HEK293 (cell line): ENCODE measurements around the gene VAMP5.

Source experiments
- BCL11A ChIP-seq: fragments of 450-650 bp; formaldehyde crosslinking; IDR thresholded peaks from 2 replicates; pipeline ENCODE4 v1.5.1; 2016; ENCODE audit warnings: low read depth, missing biosample characterization, missing genetic modification characterization
- HOXA7 ChIP-seq: sonication (generic); formaldehyde crosslinking; IDR thresholded peaks from 2 replicates; pipeline ENCODE4 v1.8.1; 2022; ENCODE audit warnings: missing genetic modification reagents, borderline replicate concordance
- REST ChIP-seq: fragments of 450-650 bp; formaldehyde crosslinking; IDR thresholded peaks from 2 replicates; pipeline ENCODE4 v1.5.1; 2016; ENCODE audit warnings: missing biosample characterization, missing genetic modification characterization
- ZBTB1 ChIP-seq: fragments of 450-650 bp; formaldehyde crosslinking; IDR thresholded peaks from 2 replicates; pipeline ENCODE4 v1.5.1; 2016; ENCODE audit warnings: missing biosample characterization, missing genetic modification characterization
- ZBTB17 ChIP-seq: fragments of 450-650 bp; formaldehyde crosslinking; IDR thresholded peaks from 2 replicates; pipeline ENCODE4 v1.5.1; 2016; ENCODE audit warnings: missing biosample characterization, missing genetic modification characterization
- ZFP41 ChIP-seq: fragments of 450-650 bp; formaldehyde crosslinking; IDR thresholded peaks from 2 replicates; pipeline ENCODE4 v1.5.1; 2016; ENCODE audit warnings: missing biosample characterization, missing genetic modification characterization, borderline replicate concordance
- ZNF121 ChIP-seq: fragments of 450-650 bp; formaldehyde crosslinking; IDR thresholded peaks from 2 replicates; pipeline ENCODE4 v1.5.1; 2016; ENCODE audit warnings: missing biosample characterization, missing genetic modification characterization
- ZNF138 ChIP-seq: fragments of 450-650 bp; formaldehyde crosslinking; IDR thresholded peaks from 2 replicates; pipeline ENCODE4 v1.5.1; 2016; ENCODE audit warnings: missing biosample characterization, missing genetic modification characterization, borderline replicate concordance
- ZNF416 ChIP-seq: fragments of 450-650 bp; formaldehyde crosslinking; IDR thresholded peaks from 2 replicates; pipeline ENCODE4 v1.5.1; 2016; ENCODE audit warnings: missing biosample characterization, missing genetic modification characterization
- ZNF768 ChIP-seq: fragments of 450-650 bp; formaldehyde crosslinking; IDR thresholded peaks from 2 replicates; pipeline ENCODE4 v1.5.1; 2018; ENCODE audit warnings: missing biosample characterization, mild to moderate bottlenecking, missing genetic modification characterization
- TF ChIP-seq, protein P1 (sequence below): fragments of 450-650 bp; formaldehyde crosslinking; IDR thresholded peaks from 2 replicates; pipeline ENCODE4 v1.5.1; 2016; ENCODE audit warnings: missing biosample characterization, missing genetic modification characterization

- TF ChIP-seq ZNF416 (tag by site-specific recombination) (no peak), ZFP41 (tag by site-specific recombination) (no peak), ZNF768 (tag by site-specific recombination) (no peak), BCL11A (tag by site-specific recombination) (no peak), ZNF138 (tag by site-specific recombination) (no peak), ZNF121 (tag by site-specific recombination) (no peak), ZBTB1 (tag by site-specific recombination) (no peak), REST (tag by site-specific recombination) (no peak), HOXA7 (CRISPR knock-in tag) (no peak), ZBTB17 (tag by site-specific recombination) (no peak)
- TF ChIP-seq, protein P1, sequence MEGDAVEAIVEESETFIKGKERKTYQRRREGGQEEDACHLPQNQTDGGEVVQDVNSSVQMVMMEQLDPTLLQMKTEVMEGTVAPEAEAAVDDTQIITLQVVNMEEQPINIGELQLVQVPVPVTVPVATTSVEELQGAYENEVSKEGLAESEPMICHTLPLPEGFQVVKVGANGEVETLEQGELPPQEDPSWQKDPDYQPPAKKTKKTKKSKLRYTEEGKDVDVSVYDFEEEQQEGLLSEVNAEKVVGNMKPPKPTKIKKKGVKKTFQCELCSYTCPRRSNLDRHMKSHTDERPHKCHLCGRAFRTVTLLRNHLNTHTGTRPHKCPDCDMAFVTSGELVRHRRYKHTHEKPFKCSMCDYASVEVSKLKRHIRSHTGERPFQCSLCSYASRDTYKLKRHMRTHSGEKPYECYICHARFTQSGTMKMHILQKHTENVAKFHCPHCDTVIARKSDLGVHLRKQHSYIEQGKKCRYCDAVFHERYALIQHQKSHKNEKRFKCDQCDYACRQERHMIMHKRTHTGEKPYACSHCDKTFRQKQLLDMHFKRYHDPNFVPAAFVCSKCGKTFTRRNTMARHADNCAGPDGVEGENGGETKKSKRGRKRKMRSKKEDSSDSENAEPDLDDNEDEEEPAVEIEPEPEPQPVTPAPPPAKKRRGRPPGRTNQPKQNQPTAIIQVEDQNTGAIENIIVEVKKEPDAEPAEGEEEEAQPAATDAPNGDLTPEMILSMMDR (tag by site-specific recombination), result no peak
Observed at GRCh38 chr2:85549095-85549494, 35.1 kb upstream of the VAMP5 start.
